GM21515 (cell line): ENCODE results near the gene DNAJB5.

ENCODE experiments used
- ATAC-seq: cut with Tn5 transposase; IDR thresholded peaks from one replicate; pipeline ENCODE4 v1.9.1; 2021; ENCODE audit not compliant: unreplicated experiment

The DNAJB5 gene

GRCh38 chr9:34983209-34983608, 6.3 kb upstream of the DNAJB5 start:
- ATAC-seq, result peak; percentile 60

- no peak for ATAC-seq
These were observed 5.5 kb upstream of the DNAJB5 start for GRCh38 chr9:34984049-34984448.

- ATAC-seq, result no peak
These were observed 4.1 kb upstream of the DNAJB5 start for GRCh38 chr9:34985311-34985899.

- ATAC-seq, result no peak
These were observed 3.0 kb upstream of the DNAJB5 start for GRCh38 chr9:34986540-34987047.

GRCh38 chr9:34987160-34987901, 2.2 kb upstream of the DNAJB5 start:
- no peak for ATAC-seq

- ATAC-seq, result no peak
These were observed 1.1 kb upstream of the DNAJB5 start for GRCh38 chr9:34988218-34989002.

GRCh38 chr9:34989946-34990635, 546 bp downstream of the DNAJB5 start:
- no peak for ATAC-seq

GRCh38 chr9:34990908-34991606, 1.5 kb downstream of the DNAJB5 start:
- no peak for ATAC-seq

GRCh38 chr9:34991607-34992375, 2.2 kb downstream of the DNAJB5 start:
- no peak for ATAC-seq

GRCh38 chr9:34992376-34992951, 2.9 kb downstream of the DNAJB5 start:
- no peak for ATAC-seq

GRCh38 chr9:34993502-34994259, 4.1 kb downstream of the DNAJB5 start:
- ATAC-seq, result no peak

GRCh38 chr9:34994260-34994899, 4.8 kb downstream of the DNAJB5 start:
- no peak for ATAC-seq

GRCh38 chr9:34994900-34995669, 5.5 kb downstream of the DNAJB5 start:
- no peak for ATAC-seq

- no peak for ATAC-seq
These were observed 6.1 kb downstream of the DNAJB5 start for GRCh38 chr9:34995670-34996060.

GRCh38 chr9:34996181-34996904, 6.8 kb downstream of the DNAJB5 start:
- no peak for ATAC-seq

GRCh38 chr9:34996905-34997279, 7.3 kb downstream of the DNAJB5 start:
- no peak for ATAC-seq

GRCh38 chr9:34997379-34997781, 7.8 kb downstream of the DNAJB5 start:
- no peak for ATAC-seq
